Keratinocyte (primary cell): ENCODE data around the gene TSPOAP1.

ENCODE experiments used
- CTCF ChIP-seq, 3 experiments: IDR thresholded peaks in 1 of 3; conservative IDR thresholded peaks in 1 of 3; optimal IDR thresholded peaks in 1 of 3; 2 replicates in 2 of 3; 3 replicates in 1 of 3; pipeline versions ENCODE3 to v1.5.1; 2011; ENCODE audit warnings: low read length in 3 of 3, mild to moderate bottlenecking in 3 of 3, moderate library complexity in 2 of 3, control low read depth in 1 of 3, inconsistent platforms in 1 of 3; ENCODE audit not compliant: insufficient read depth in 2 of 3; ENCODE audit errors: extremely low read depth in 1 of 3
- EZH2 ChIP-seq: IDR thresholded peaks from one replicate; pipeline ENCODE4 v1.6.1; 2012; ENCODE audit warnings: inconsistent platforms, mild to moderate bottlenecking, low read length, moderate library complexity

- TF ChIP-seq CTCF (optimal IDR thresholded peaks at IDR 0.05 in 1 of 3, IDR thresholded peaks at IDR 0.05 in 1 of 3, conservative IDR thresholded peaks at IDR 0.05 in 1 of 3; ENCODE audit: extremely low read depth in 1 of 3, insufficient read depth in 2 of 3, low read length in 3 of 3) (no peak), EZH2 (no peak)
Measured at GRCh38 chr17:58345500-58345899, 16.9 kb upstream of the TSPOAP1 start.
